Ascending aorta (tissue), 2 donors: Measurements from ENCODE around the gene KCNQ5. TPM values are rescaled to one million over a fixed set of nuclear protein-coding genes. Genes with fewer than 3 reads are reported as not detected.

Source experiments
- DNase-seq, 2 donors: peaks; one replicate each; pipeline ENCODE4 v3.0.0-alpha.2; 2019; ENCODE audit warnings: low spot score in 2 of 2
- H3K27ac ChIP-seq, 2 donors: fragments of 200-600 bp; sonication (generic); one replicate each; pipeline ENCODE4 v1.5.1; 2016 to 2017; ENCODE audit warnings: mild to moderate bottlenecking in 1 of 2
- H3K27me3 ChIP-seq: fragments of 200-600 bp; sonication (generic); one replicate; pipeline ENCODE4 v1.5.1; 2017
- H3K36me3 ChIP-seq, 2 donors: fragments of 200-600 bp; sonication (generic); one replicate each; pipeline ENCODE4 v1.5.1; 2016
- H3K4me1 ChIP-seq, 2 donors: fragments of 200-600 bp; sonication (generic); one replicate each; pipeline ENCODE4 v1.5.1; 2016 to 2017; ENCODE audit warnings: mild to moderate bottlenecking in 1 of 2
- H3K4me3 ChIP-seq, 2 donors: fragments of 200-600 bp; sonication (generic); one replicate each; pipeline ENCODE4 v1.5.1; 2016 to 2017; ENCODE audit warnings: mild to moderate bottlenecking in 1 of 2
- H3K9me3 ChIP-seq, 2 donors: fragments of 200-600 bp; sonication (generic); one replicate each; pipeline ENCODE4 v1.5.1; 2016
- intact Hi-C: fragments of 100-400 bp; cut with DNase I; formaldehyde crosslinking; loops from one replicate; pipeline ENCODE4 v1.15.1; 2023
- total RNA-seq: library from RNA; depleted of rRNA; stranded (reverse); fragments of >200 nt; gene quantifications from one replicate; pipeline ENCODE4 v1.1.0, GENCODE V29; 2016
- TF ChIP-seq, protein P1 (sequence below), 3 experiments: fragments of 200-600 bp in 2 of 3; fragments of 450-650 bp in 1 of 3; sonication (generic) in 2 of 3; IDR thresholded peaks; one replicate each; pipeline ENCODE4 v1.5.1; 2016 to 2019; ENCODE audit warnings: antibody characterized with exemption in 3 of 3, mild to moderate bottlenecking in 1 of 3, moderate library complexity in 1 of 3

The KCNQ5 gene
- total RNA-seq, 1 donor from 2014 or later: 4.5 TPM

DNA sequence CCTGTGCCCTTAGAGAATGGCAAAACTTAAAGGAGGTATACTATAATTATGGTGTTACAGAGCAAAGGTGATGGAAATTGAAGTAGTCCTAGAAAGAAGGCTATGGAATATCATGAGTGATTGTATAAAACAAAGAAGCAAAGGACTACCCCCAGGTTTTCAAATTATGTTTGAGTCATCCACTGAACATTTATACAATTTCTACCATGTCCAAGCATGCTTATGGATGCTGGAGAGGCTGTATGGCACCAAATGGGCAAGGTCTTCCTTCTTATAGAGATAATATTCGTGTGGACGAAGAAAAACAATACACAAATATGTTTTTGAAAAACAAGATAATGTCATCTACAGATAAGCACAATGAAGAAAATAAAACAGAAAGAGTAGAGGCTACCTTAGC lies 425.9 kb downstream of the KCNQ5 start:
- H3K4me1 ChIP-seq: peaks cover 4 to 15% of the 10 kb centered on the region in 2 donors
- H3K27me3 ChIP-seq: no peaks in the 10 kb centered on the region
- DNase-seq: no peak
- no peak overlapping the region for H3K4me3 ChIP-seq
- intact Hi-C loops: loop anchor here (5.0 kb wide), 1 partner anchor 80 kb away; no protein-coding TSS in a partner anchor
- H3K36me3 ChIP-seq: no peaks in the 10 kb centered on the region
- TF ChIP-seq, protein P1, sequence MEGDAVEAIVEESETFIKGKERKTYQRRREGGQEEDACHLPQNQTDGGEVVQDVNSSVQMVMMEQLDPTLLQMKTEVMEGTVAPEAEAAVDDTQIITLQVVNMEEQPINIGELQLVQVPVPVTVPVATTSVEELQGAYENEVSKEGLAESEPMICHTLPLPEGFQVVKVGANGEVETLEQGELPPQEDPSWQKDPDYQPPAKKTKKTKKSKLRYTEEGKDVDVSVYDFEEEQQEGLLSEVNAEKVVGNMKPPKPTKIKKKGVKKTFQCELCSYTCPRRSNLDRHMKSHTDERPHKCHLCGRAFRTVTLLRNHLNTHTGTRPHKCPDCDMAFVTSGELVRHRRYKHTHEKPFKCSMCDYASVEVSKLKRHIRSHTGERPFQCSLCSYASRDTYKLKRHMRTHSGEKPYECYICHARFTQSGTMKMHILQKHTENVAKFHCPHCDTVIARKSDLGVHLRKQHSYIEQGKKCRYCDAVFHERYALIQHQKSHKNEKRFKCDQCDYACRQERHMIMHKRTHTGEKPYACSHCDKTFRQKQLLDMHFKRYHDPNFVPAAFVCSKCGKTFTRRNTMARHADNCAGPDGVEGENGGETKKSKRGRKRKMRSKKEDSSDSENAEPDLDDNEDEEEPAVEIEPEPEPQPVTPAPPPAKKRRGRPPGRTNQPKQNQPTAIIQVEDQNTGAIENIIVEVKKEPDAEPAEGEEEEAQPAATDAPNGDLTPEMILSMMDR (IDR thresholded peaks at IDR 0.05): no peak
- H3K9me3 ChIP-seq: no peaks in the 10 kb centered on the region
- no peak overlapping the region for H3K27ac ChIP-seq

DNA sequence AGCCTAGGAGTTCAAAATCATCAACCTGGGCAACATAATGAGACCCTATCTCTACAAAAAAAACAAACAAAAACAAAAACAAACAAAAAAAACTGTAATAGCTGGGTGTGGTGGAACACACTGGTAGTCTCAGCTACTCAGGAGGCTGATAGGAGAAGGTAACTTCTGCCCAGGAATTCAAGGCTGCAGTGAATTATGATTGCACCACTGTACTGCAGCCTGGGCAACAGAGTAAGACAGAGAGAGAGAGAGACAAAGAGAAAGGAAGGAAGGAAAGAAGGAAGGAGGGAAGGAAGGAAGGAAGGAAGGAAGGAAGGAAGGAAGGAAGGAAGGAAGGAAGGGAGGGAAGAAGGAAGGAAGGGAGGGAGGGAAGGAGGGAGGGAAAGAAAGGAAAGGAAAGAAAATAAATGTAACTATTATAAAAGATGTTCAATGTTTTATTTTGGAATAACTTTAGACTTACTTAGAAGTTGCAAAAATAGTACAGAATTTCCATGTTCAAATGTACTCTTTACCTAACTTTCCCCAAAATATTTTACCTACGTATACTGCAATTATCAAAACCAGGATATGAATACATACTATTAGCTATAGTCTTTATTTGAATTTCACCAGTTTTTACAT lies 428.2 kb downstream of the KCNQ5 start:
- intact Hi-C loops: loop anchor here (5.0 kb wide), 1 partner anchor 83 kb away; no protein-coding TSS in a partner anchor
- H3K4me1 ChIP-seq: peaks cover 0 to 10% of the 10 kb centered on the region in 2 donors
- H3K36me3 ChIP-seq: no peaks in the 10 kb centered on the region
- H3K27ac ChIP-seq: no peak overlapping the region
- no peaks in the 10 kb centered on the region for H3K9me3 ChIP-seq
- no peak for DNase-seq
- no peaks in the 10 kb centered on the region for H3K27me3 ChIP-seq
- no peak overlapping the region for H3K4me3 ChIP-seq
- TF ChIP-seq, protein P1 (IDR thresholded peaks at IDR 0.05): no peak

DNA sequence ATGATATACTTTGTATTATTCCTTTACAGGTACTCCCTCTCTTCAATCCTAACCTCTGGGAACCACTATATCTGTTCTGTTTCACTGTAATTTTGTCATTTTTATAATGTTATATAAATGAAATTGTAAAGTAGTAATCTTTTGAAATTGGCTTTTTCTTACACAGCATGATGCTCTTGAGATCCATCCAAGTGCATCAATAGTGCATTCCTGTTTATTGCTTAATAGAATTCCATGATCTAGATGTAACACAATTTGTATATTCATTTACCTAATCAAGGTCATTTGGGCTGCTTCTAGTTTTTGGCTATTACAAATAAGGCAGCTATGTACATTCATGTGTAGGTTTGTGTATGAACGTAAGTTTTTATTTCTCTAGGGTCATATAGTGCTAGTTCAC lies 428.8 kb downstream of the KCNQ5 start:
- Histone ChIP-seq H3K4me3 (no peak overlapping the region), H3K27ac (no peak overlapping the region), H3K27me3 (no peaks in the 10 kb centered on the region), H3K9me3 (no peaks in the 10 kb centered on the region), H3K36me3 (no peaks in the 10 kb centered on the region), H3K4me1 (peaks cover 0 to 4% of the 10 kb centered on the region in 2 donors)
- no peak for DNase-seq
- intact Hi-C loops: no loop called here
- TF ChIP-seq, protein P1 (IDR thresholded peaks at IDR 0.05): no peak

DNA sequence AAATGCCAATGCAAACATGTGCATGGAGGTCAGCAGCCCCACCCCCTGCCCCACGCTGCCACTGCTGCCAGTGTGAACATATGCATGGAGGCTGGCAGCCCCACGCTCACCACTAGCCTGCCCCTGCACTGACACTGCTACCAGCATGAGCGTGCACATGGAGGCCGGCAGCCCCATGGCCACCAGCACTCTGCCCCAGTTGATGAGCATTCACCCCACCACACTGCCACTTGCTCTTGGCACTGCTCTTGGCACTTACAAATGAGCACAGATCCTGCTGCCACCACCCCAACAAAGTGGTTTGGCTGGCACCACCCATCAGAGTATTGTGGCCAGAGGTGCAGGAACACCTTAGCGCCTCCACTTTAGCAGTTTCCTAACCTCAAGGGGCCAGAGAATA lies 429.3 kb downstream of the KCNQ5 start:
- peaks cover 0 to 1% of the 10 kb centered on the region in 2 donors for H3K4me1 ChIP-seq
- no peaks in the 10 kb centered on the region for H3K9me3 ChIP-seq
- no peak for DNase-seq
- TF ChIP-seq, protein P1 (IDR thresholded peaks at IDR 0.05): no peak
- no peaks in the 10 kb centered on the region for H3K27me3 ChIP-seq
- no peak overlapping the region for H3K27ac ChIP-seq
- intact Hi-C loops: no loop called here
- no peak overlapping the region for H3K4me3 ChIP-seq
- no peaks in the 10 kb centered on the region for H3K36me3 ChIP-seq

DNA sequence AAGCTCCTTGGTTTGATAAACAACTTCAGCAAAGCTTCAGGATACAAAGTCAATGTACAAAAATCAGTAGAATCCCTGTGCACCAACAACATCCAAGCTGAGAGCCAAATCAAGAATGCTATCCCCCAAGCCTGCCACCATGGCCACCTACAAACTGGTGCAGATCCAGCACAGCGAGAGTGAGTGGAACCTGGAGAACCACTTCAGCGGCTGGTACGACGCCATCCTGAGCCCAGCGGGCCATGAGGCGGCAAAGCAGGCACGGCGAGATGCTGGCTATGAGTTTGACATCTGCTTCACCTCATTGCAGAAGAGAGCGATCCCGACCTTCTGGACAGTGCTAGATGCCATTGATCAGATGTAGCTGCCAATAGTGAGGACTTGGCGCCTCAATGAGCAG lies 433.1 kb downstream of the KCNQ5 start:
- Histone ChIP-seq H3K36me3 (no peaks in the 10 kb centered on the region), H3K9me3 (no peaks in the 10 kb centered on the region), H3K4me3 (no peak overlapping the region), H3K4me1 (no peaks in the 10 kb centered on the region), H3K27ac (no peak overlapping the region), H3K27me3 (no peaks in the 10 kb centered on the region)
- intact Hi-C loops: no loop called here
- TF ChIP-seq, protein P1 (IDR thresholded peaks at IDR 0.05): no peak
- no peak for DNase-seq
